Suprapubic skin (tissue), 4 donors: ENCODE results near the gene HSD11B1L. TPM values are rescaled to one million over a fixed set of nuclear protein-coding genes. Genes with fewer than 3 reads are reported as not detected.
"Not testable (repeated sequence)": the region's sequence is repeated elsewhere in the genome, so short reads cannot be mapped to it uniquely, and the experiment has no call there.

ENCODE experiments used
- DNase-seq, 2 donors: peaks; one replicate each; pipeline ENCODE4 v3.0.0-alpha.2; 2019; ENCODE audit warnings: low spot score in 2 of 2
- H3K27ac ChIP-seq: fragments of 200-600 bp; sonication (generic); one replicate; pipeline ENCODE4 v1.5.1; 2019
- H3K27me3 ChIP-seq: fragments of 200-600 bp; sonication (generic); one replicate; pipeline ENCODE4 v1.5.1; 2019
- H3K36me3 ChIP-seq: fragments of 200-600 bp; sonication (generic); one replicate; pipeline ENCODE4 v1.5.1; 2019
- H3K4me1 ChIP-seq: fragments of 200-600 bp; sonication (generic); one replicate; pipeline ENCODE4 v1.5.1; 2019
- H3K4me3 ChIP-seq: fragments of 200-600 bp; sonication (generic); one replicate; pipeline ENCODE4 v1.5.1; 2019; ENCODE audit warnings: mild to moderate bottlenecking
- H3K9me3 ChIP-seq: fragments of 200-600 bp; sonication (generic); one replicate; pipeline ENCODE4 v1.5.1; 2019
- EP300 ChIP-seq: sonication (generic); formaldehyde crosslinking; IDR thresholded peaks from one replicate; pipeline ENCODE4 v1.6.1; 2017; ENCODE audit warnings: antibody characterized with exemption
- POLR2A ChIP-seq, 2 donors: fragments of 450-650 bp; IDR thresholded peaks; one replicate each; pipeline ENCODE4 v1.6.1; 2017; ENCODE audit warnings: antibody characterized with exemption in 2 of 2, mild to moderate bottlenecking in 2 of 2, moderate library complexity in 2 of 2
- POLR2AphosphoS5 ChIP-seq, 3 donors: sonication (generic); formaldehyde crosslinking; IDR thresholded peaks; one replicate each; pipeline ENCODE4 v1.6.1; 2017; ENCODE audit warnings: antibody characterized with exemption in 3 of 3
- WGBS: methylation state at CpG from one replicate; pipeline ENCODE4 v1.1.5; 2018; 5-methylcytosine and 5-hydroxymethylcytosine counted together
- total RNA-seq, 4 donors: library from RNA; depleted of rRNA; stranded (reverse); fragments of >200 nt; gene quantifications; one replicate each; pipeline ENCODE4 v1.1.0, GENCODE V29; 2016
- TF ChIP-seq, protein P1 (sequence below), 2 donors: fragments of 200-600 bp in 1 of 2; fragments of 450-650 bp in 1 of 2; sonication (generic) in 1 of 2; IDR thresholded peaks; one replicate each; pipeline ENCODE4 v1.5.1; 2016 to 2019; ENCODE audit warnings: antibody characterized with exemption in 2 of 2, mild to moderate bottlenecking in 1 of 2, moderate library complexity in 1 of 2

HSD11B1L gene
- total RNA-seq, 4 donors from 2014 or later = 11.6 to 19.0 (median 15.1) TPM

DNA sequence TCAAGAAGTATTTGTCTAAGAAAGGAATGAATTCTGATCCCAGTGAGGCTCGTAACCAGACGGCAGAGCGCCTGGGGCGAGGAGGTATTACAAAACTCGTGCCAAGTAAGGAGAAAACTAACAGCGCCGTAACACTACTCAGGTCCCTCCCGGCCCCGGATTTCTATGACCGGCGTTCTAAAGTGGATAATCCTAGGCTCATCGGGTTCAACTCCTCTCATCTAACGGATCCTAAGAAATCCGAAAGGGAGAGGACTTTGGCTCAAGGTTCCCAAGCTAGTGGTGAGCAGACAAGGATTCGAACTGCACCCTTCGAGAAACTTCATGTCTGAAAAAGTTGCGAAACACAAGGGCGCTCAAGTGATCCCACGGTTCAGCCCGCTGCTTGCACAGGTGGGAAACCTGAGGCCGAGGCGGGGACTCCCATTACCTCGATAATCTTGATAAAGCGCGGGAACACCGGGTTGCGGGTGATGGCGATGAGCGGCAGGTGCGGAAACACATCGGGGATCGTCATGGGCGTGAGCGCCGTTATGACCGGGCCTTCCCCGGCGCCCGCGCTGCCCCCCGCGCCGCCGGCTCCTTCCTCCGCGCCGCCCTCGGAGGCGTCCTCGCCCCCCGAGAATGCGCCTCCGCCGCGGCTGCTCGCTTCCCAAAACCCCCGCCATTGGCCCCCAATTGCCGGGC lies 38.6 kb downstream of the HSD11B1L start:
- Histone ChIP-seq H3K4me1 (peaks cover 32% of the 10 kb centered on the region), H3K9me3 (no peaks in the 10 kb centered on the region), H3K4me3 (peak overlapping the region; percentile 99), H3K36me3 (no peaks in the 10 kb centered on the region), H3K27me3 (no peaks in the 10 kb centered on the region), H3K27ac (peak overlapping the region; percentile 97)
- DNase-seq = no peak
- TF ChIP-seq, protein P1, sequence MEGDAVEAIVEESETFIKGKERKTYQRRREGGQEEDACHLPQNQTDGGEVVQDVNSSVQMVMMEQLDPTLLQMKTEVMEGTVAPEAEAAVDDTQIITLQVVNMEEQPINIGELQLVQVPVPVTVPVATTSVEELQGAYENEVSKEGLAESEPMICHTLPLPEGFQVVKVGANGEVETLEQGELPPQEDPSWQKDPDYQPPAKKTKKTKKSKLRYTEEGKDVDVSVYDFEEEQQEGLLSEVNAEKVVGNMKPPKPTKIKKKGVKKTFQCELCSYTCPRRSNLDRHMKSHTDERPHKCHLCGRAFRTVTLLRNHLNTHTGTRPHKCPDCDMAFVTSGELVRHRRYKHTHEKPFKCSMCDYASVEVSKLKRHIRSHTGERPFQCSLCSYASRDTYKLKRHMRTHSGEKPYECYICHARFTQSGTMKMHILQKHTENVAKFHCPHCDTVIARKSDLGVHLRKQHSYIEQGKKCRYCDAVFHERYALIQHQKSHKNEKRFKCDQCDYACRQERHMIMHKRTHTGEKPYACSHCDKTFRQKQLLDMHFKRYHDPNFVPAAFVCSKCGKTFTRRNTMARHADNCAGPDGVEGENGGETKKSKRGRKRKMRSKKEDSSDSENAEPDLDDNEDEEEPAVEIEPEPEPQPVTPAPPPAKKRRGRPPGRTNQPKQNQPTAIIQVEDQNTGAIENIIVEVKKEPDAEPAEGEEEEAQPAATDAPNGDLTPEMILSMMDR (IDR thresholded peaks at IDR 0.05) = no peak
- TF ChIP-seq POLR2A (IDR thresholded peaks at IDR 0.05) = no peak
- no peak for TF ChIP-seq EP300
- TF ChIP-seq POLR2AphosphoS5 (IDR thresholded peaks at IDR 0.05) = no peak
- WGBS = under 1% methylated on average over 26 of the region's 58 CpGs

DNA sequence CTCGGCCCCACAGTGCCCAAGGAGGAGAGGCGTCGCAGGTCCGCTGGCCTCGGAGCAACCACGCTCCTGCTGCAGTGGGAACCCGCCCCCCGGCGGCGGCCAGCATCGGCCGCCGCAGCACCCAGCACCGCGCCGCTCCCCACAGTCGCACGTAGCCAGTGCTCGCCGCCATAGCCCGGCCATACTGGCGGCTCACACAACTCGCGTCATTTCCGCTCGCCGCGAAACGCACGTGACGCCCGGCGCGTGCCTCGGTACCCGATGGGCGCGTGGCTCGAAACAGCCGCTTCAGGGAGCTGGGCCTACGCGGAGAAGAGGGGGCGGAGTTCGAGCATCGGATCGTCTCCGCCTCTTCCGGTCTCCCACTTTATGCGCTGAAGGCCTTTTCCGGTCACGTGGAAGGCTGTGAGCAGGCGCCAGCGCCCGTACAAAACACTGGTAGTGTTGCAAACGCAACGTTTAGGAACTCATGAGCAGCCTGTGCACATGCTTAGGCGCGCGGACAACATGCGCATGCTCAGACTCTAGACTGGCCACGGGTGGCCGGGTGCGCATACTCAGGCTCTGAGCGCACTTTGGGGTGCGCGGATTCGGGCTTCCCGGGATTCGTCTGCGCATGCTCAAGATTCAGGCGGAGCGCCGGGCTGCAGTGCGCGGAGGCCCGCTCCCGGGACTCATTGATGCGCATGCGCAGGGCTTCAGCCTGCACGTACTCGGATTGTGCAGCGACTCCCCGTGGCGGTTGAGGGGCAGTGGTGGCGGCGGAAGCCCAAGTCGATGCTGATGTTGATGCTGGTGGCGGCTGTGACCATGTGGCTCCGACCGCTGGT lies 39.3 kb downstream of the HSD11B1L start, which contains the start of the genes CATSPERD and LONP1:
Gene CATSPERD, plus strand, starts transcription at position 677 of the 830 bp plus-strand sequence. Its CDS starts 101 bp downstream, at position 778.
Gene LONP1, minus strand, starts transcription at position 186 of the 830 bp plus-strand sequence. Its CDS starts 14 bp downstream, at position 172.
- TF ChIP-seq POLR2A (IDR thresholded peaks at IDR 0.05) (peak; percentile 39 to 66), POLR2AphosphoS5 (IDR thresholded peaks at IDR 0.05) (peak; percentile 92 to 99 (median 96)), EP300 (peak; percentile 41)
- TF ChIP-seq, protein P1 (IDR thresholded peaks at IDR 0.05) = peak; percentile 92 to 97
- Histone ChIP-seq H3K9me3 (no peaks in the 10 kb centered on the region), H3K27ac (peak within 1 kb of the TSS; percentile 97), H3K4me3 (peak within 1 kb of the TSS; percentile 99), H3K36me3 (no peaks in the 10 kb centered on the region), H3K4me1 (peaks cover 32% of the 10 kb centered on the region), H3K27me3 (no peaks in the 10 kb centered on the region)
- WGBS = 0% methylated on average over 19 of the region's 90 CpGs
- DNase-seq = peak; percentile 99

DNA sequence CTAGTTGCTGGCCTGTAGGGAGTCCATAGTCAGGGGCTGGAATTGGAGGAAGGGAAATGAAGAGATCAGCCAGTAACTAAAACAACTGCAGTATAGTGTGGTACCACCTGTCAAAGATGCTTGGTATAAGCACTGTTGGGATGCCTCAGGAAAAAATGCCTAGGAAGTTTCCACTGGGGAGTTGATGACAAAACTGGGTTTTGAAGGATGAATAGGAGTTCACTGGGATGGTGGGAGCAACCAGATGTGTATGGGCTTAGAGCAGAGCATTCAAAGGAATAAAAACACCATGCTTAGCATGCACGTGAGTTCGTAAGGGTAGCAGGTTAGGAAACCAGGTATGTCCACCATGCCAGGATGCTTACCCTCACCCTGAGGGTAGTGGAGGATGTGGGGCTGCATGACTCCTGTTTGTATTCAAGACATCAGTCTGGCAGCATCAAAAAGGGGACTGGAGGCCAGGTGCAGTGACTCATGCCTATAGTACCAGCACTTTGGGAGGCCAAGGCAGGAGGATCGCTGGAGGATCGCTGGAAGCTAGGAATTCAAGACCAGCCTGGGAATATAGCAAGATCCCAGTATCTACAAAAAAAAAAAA lies 46.7 kb downstream of the HSD11B1L start:
- Histone ChIP-seq H3K27me3 (no peaks in the 10 kb centered on the region), H3K36me3 (no peaks in the 10 kb centered on the region), H3K4me3 (no peak overlapping the region), H3K4me1 (no peaks in the 10 kb centered on the region), H3K9me3 (no peaks in the 10 kb centered on the region), H3K27ac (no peak overlapping the region)
- TF ChIP-seq EP300 (no peak), POLR2AphosphoS5 (IDR thresholded peaks at IDR 0.05) (no peak)
- TF ChIP-seq, protein P1 (IDR thresholded peaks at IDR 0.05) = no peak
- no peak for DNase-seq
- 94% methylated on average over 4 of the region's 4 CpGs for WGBS

GRCh38 chr19:5733172-5733571 lies 52.3 kb downstream of the HSD11B1L start:
- not testable (repeated sequence) for H3K4me3 ChIP-seq, H3K4me1 ChIP-seq, DNase-seq, H3K27me3 ChIP-seq, H3K36me3 ChIP-seq, H3K27ac ChIP-seq, H3K9me3 ChIP-seq
- 93% methylated on average over 2 of the region's 2 CpGs for WGBS

Other genes with a start within 250 kb of the HSD11B1L start
- not detected for gene ZNRF4, start 225.6 kb upstream of the HSD11B1L start, total RNA-seq
- 100 to 1,000 TPM; 173 to 255 (median 185) TPM for gene TINCR, start 113.1 kb upstream of the HSD11B1L start, total RNA-seq
- 100 to 1,000 TPM in 1 of 4 donors, 10 to 100 TPM in 3; 22.9 to 105 (median 28.8) TPM for gene SAFB2, start 58.3 kb upstream of the HSD11B1L start, total RNA-seq
- 100 to 1,000 TPM in 1 of 4 donors, 10 to 100 TPM in 3; 46.3 to 181 (median 63.7) TPM for gene SAFB, start 57.9 kb upstream of the HSD11B1L start, total RNA-seq
- gene MICOS13, start 511 bp upstream of the HSD11B1L start, total RNA-seq = 10 to 100 TPM; 37.2 to 67.1 (median 58.1) TPM
- 100 to 1,000 TPM; 420 to 822 (median 688) TPM for gene RPL36, start 9.3 kb downstream of the HSD11B1L start, total RNA-seq
- 10 to 100 TPM; 42.1 to 57.4 (median 47.7) TPM for gene LONP1, start 39.1 kb downstream of the HSD11B1L start, total RNA-seq
- gene CATSPERD, start 39.6 kb downstream of the HSD11B1L start, total RNA-seq = under 1 TPM in 1 of 4 donors, not detected in 3; 0.24 TPM
- 1 to 10 TPM; 2.0 to 5.1 (median 3.6) TPM for gene PRR22, start 103.7 kb downstream of the HSD11B1L start, total RNA-seq
- 10 to 100 TPM; 28.8 to 58.5 (median 43.8) TPM for gene DUS3L, start 110.1 kb downstream of the HSD11B1L start, total RNA-seq
- gene NRTN, start 124.0 kb downstream of the HSD11B1L start, total RNA-seq = 1 to 10 TPM; 3.7 to 9.1 (median 6.6) TPM
- 1 to 10 TPM in 1 of 4 donors, under 1 TPM in 1, not detected in 2; 0.25 to 1.4 TPM for gene FUT6, start 158.7 kb downstream of the HSD11B1L start, total RNA-seq
- gene FUT3, start 170.4 kb downstream of the HSD11B1L start, total RNA-seq = 1 to 10 TPM in 3 of 4 donors, under 1 TPM in 1; 0.93 to 3.6 (median 1.4) TPM
- gene FUT5, start 189.5 kb downstream of the HSD11B1L start, total RNA-seq = under 1 TPM in 1 of 4 donors, not detected in 3; 0.23 TPM
- 100 to 1,000 TPM in 3 of 4 donors, 10 to 100 TPM in 1; 80.9 to 245 (median 174) TPM for gene NDUFA11, start 222.8 kb downstream of the HSD11B1L start, total RNA-seq
- 10 to 100 TPM in 2 of 4 donors, 1 to 10 TPM in 2; 7.4 to 15.4 (median 12.0) TPM for gene VMAC, start 223.8 kb downstream of the HSD11B1L start, total RNA-seq
- 10 to 100 TPM in 2 of 4 donors, 1 to 10 TPM in 2; 7.2 to 36.5 (median 10.0) TPM for gene CAPS, start 233.2 kb downstream of the HSD11B1L start, total RNA-seq